ENCODE results near the gene ARRDC5. TPM values are rescaled to one million over a fixed set of nuclear protein-coding genes. Genes with fewer than 3 reads are reported as not detected.

Gene ARRDC5
- total and polyA plus RNA-seq, 4 donors, result 0.17 to 0.30 (median 0.26) TPM; not detected in 1

DNA sequence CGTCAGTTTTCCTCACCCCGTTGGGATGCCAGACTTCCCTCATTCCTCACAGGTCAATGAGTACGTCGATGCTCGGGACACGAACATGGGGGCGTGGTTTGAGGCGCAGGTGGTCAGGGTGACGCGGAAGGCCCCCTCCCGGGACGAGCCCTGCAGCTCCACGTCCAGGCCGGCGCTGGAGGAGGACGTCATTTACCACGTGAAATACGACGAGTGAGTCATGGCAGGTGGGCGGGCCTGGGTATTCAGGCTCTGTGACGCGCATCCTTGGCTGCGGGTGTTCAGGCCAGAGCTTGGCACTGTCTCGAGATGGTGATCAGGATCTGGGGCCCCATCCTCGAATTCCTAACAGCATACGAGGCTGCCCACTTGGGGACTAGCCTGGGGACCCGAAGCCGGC, 28.0 kb upstream of the ARRDC5 start:
- H3K4me3 ChIP-seq (ENCODE audit: low read depth, low read length), result no peak overlapping the region
- H3K4me1 ChIP-seq (ENCODE audit: control insufficient read depth, insufficient read depth, low read length), result no peaks in the 10 kb centered on the region
- WGBS (ENCODE audit: insufficient coverage), result 77% methylated on average over 28 of the region's 28 CpGs
- peaks cover 56% of the 10 kb centered on the region for H3K36me3 ChIP-seq (ENCODE audit: control insufficient read depth, insufficient read depth, low read length)
- no peaks in the 10 kb centered on the region for H3K9me3 ChIP-seq (ENCODE audit: control insufficient read depth, insufficient read depth, low read length)
- no peaks in the 10 kb centered on the region for H3K27me3 ChIP-seq (ENCODE audit: control insufficient read depth, insufficient read depth, low read length)
- peak in 1 of 6 donors; percentile 50 for DNase-seq (ENCODE audit: low read depth in 4 of 6, low spot score in 6 of 6)
- H3K27ac ChIP-seq (ENCODE audit: low read depth, low read length), result no peak overlapping the region

DNA sequence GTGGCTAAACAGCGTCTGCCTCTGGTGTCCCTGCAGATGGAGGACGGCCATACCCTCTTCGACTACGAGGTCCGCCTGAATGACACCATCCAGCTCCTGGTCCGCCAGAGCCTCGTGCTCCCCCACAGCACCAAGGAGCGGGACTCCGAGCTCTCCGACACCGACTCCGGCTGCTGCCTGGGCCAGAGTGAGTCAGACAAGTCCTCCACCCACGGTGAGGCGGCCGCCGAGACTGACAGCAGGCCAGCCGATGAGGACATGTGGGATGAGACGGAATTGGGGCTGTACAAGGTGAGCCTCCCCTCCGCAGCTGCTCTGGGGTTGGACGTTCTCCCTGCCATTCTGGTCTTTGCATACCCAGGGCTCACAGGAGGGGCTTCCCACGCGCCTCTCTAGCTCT, 26.5 kb upstream of the ARRDC5 start:
- Histone ChIP-seq H3K4me1 (ENCODE audit: control insufficient read depth, insufficient read depth, low read length) (no peaks in the 10 kb centered on the region), H3K9me3 (ENCODE audit: control insufficient read depth, insufficient read depth, low read length) (no peaks in the 10 kb centered on the region), H3K27ac (ENCODE audit: low read depth, low read length) (no peak overlapping the region), H3K36me3 (ENCODE audit: control insufficient read depth, insufficient read depth, low read length) (peaks cover 52% of the 10 kb centered on the region), H3K4me3 (ENCODE audit: low read depth, low read length) (no peak overlapping the region), H3K27me3 (ENCODE audit: control insufficient read depth, insufficient read depth, low read length) (no peaks in the 10 kb centered on the region)
- no peak for DNase-seq (ENCODE audit: low read depth in 4 of 6, low spot score in 6 of 6)
- WGBS (ENCODE audit: insufficient coverage), result 93% methylated on average over 22 of the region's 22 CpGs

DNA sequence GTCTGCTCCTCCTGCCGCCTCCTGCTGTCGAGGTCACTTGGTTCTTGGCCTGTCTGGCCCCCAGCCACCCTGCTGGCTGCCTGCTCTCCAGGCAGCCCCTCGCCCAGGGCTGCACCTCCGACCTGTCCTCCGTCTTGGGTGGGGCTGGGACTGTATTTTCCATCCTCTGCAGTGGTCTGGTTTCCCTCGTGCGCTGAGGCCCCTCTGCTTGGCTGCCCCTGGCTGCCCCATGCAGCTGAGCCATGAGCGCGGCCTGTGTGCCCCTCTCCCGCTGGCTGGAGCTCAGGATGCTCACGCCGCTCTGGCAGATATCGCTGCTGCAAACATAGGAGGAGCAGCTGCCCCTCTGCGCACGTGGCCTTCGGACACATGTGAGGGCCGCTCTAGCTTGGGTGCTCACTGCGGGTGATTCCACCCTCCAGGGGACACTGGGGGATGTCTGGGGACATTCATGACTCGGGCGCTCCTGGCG, 20.6 kb upstream of the ARRDC5 start:
- 86% methylated on average over 21 of the region's 21 CpGs for WGBS (ENCODE audit: insufficient coverage)
- Histone ChIP-seq H3K27ac (ENCODE audit: low read depth, low read length) (no peak overlapping the region), H3K36me3 (ENCODE audit: control insufficient read depth, insufficient read depth, low read length) (peaks cover 40% of the 10 kb centered on the region), H3K27me3 (ENCODE audit: control insufficient read depth, insufficient read depth, low read length) (no peaks in the 10 kb centered on the region), H3K4me3 (ENCODE audit: low read depth, low read length) (no peak overlapping the region), H3K4me1 (ENCODE audit: control insufficient read depth, insufficient read depth, low read length) (peaks cover 10% of the 10 kb centered on the region), H3K9me3 (ENCODE audit: control insufficient read depth, insufficient read depth, low read length) (no peaks in the 10 kb centered on the region)
- no peak for DNase-seq (ENCODE audit: low read depth in 4 of 6, low spot score in 6 of 6)

DNA sequence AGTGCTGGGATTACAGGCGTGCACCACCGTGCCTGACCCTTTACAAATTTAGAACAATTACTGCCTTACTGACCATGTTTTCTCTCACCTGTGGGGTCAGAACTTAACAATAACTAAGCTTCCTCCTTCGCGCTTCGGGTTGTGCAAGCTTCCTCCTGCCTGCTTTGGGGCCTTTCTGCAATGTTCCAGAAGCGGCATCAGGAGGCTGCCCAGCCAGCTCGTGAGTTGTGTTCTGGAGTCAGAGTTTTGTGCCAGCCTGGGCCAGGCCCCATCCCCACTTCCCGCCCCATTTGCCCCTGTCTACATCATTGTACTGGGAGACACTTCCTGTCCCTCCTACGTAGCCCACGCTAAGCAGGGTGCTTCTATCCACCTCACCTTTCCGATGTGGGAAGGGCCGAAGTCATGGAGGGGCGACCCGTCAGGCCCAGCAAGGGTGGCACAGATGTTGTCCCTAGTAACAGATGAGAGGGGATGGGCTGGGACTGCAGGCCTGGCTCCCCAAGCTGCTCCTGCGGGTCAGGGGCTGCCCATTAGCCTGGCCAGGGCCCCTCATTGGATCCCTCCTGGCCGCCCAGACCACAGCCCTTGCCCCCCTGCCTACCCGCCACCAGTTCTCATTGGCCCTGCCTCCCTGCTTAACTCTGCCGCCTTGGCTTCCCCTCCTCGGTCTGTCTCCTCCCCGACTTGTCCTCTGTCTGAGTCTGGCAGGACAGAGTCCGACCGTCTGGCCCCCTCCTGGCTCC, 20.0 kb upstream of the ARRDC5 start:
- H3K9me3 ChIP-seq (ENCODE audit: control insufficient read depth, insufficient read depth, low read length), result no peaks in the 10 kb centered on the region
- 72% methylated on average over 21 of the region's 22 CpGs for WGBS (ENCODE audit: insufficient coverage)
- H3K4me1 ChIP-seq (ENCODE audit: control insufficient read depth, insufficient read depth, low read length), result peaks cover 10% of the 10 kb centered on the region
- no peak overlapping the region for H3K4me3 ChIP-seq (ENCODE audit: low read depth, low read length)
- no peaks in the 10 kb centered on the region for H3K27me3 ChIP-seq (ENCODE audit: control insufficient read depth, insufficient read depth, low read length)
- DNase-seq (ENCODE audit: low read depth in 4 of 6, low spot score in 6 of 6), result peak in 1 of 6 donors; percentile 27
- peaks cover 33% of the 10 kb centered on the region for H3K36me3 ChIP-seq (ENCODE audit: control insufficient read depth, insufficient read depth, low read length)
- H3K27ac ChIP-seq (ENCODE audit: low read depth, low read length), result no peak overlapping the region

DNA sequence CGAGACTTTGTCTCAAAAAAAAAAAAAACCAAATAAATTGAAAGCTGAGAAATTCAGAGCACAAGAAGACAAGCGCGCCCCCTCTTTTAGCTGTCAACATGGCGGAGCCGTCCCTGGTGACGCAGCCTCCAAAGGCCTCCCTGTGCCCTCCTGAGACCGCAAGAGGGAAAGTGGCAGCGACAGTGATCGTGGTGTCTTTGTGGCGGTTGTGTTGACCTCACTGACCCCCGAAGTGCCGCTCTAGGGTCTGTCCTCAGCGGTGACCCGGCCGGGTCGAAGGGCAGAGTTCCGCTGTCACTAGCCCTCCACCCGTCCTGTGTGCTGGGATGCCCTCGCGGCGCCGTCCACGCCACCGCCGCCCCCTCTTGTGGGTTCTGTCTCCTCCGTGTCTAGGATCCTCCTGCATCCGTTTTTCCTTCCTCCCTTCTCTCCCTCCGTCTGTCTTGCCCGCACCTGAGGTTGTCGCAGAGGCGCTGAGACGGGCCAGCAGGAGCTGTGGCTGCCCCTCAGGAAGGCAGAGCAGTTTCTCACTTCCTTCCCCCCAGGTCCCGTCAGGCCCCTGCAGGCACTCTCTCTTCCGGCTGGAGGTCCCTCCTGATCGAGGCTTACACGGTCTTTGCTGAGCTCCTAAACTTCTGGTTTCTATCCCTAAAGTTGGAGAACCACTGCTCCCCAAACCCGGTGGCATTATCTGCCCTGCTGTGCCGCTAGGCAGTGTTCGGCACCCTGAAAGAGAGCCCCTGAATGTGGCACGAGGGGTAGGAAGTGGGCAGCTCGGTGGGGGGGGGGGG, 13.8 kb upstream of the ARRDC5 start:
- H3K27ac ChIP-seq (ENCODE audit: low read depth, low read length), result no peak overlapping the region
- peaks cover 26% of the 10 kb centered on the region for H3K36me3 ChIP-seq (ENCODE audit: control insufficient read depth, insufficient read depth, low read length)
- no peak for DNase-seq (ENCODE audit: low read depth in 4 of 6, low spot score in 6 of 6)
- H3K27me3 ChIP-seq (ENCODE audit: control insufficient read depth, insufficient read depth, low read length), result no peaks in the 10 kb centered on the region
- H3K9me3 ChIP-seq (ENCODE audit: control insufficient read depth, insufficient read depth, low read length), result no peaks in the 10 kb centered on the region
- no peak overlapping the region for H3K4me3 ChIP-seq (ENCODE audit: low read depth, low read length)
- 87% methylated on average over 38 of the region's 41 CpGs for WGBS (ENCODE audit: insufficient coverage)
- H3K4me1 ChIP-seq (ENCODE audit: control insufficient read depth, insufficient read depth, low read length), result peaks cover 24% of the 10 kb centered on the region

DNA sequence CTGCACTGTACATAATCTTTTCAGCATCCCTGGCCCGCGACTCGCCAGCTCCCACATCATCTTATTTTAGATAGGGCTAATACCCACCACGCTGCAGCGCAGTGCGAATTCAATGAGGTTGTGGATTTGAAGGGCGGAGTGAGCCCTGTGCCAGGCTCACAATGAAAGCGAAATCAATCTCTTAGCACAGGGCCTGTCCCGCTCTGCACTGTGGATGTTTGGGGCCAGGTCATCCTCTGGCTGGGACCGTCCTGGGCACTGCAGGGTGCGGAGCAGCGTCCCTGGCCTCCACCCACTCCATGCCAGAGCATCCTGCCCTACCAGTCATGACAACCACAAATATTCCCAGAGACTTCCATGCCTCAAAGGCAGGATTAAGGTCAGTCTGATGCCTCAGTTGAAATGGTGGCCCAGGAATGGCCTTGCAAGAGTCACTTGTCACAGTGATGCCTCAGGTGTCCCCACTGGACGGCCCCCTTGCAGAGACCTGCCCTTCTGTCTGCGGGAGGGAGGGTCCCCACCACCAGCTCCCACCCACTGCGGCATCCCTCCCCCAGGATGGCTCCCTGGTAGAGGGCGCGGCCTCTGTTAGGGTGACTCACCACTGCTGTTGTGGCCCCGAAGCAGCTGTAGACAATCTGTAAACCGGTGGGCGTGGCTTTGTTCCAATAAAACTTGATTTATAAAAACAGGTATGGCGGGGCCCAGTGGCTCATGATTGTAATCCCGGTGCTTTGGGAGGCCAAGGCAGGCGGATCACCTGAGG, 12.2 kb upstream of the ARRDC5 start:
- H3K36me3 ChIP-seq (ENCODE audit: control insufficient read depth, insufficient read depth, low read length), result peaks cover 13% of the 10 kb centered on the region
- peaks cover 36% of the 10 kb centered on the region for H3K4me1 ChIP-seq (ENCODE audit: control insufficient read depth, insufficient read depth, low read length)
- 72% methylated on average over 22 of the region's 23 CpGs for WGBS (ENCODE audit: insufficient coverage)
- H3K9me3 ChIP-seq (ENCODE audit: control insufficient read depth, insufficient read depth, low read length), result no peaks in the 10 kb centered on the region
- H3K27ac ChIP-seq (ENCODE audit: low read depth, low read length), result no peak overlapping the region
- H3K4me3 ChIP-seq (ENCODE audit: low read depth, low read length), result no peak overlapping the region
- DNase-seq (ENCODE audit: low read depth in 4 of 6, low spot score in 6 of 6), result no peak
- H3K27me3 ChIP-seq (ENCODE audit: control insufficient read depth, insufficient read depth, low read length), result no peaks in the 10 kb centered on the region

DNA sequence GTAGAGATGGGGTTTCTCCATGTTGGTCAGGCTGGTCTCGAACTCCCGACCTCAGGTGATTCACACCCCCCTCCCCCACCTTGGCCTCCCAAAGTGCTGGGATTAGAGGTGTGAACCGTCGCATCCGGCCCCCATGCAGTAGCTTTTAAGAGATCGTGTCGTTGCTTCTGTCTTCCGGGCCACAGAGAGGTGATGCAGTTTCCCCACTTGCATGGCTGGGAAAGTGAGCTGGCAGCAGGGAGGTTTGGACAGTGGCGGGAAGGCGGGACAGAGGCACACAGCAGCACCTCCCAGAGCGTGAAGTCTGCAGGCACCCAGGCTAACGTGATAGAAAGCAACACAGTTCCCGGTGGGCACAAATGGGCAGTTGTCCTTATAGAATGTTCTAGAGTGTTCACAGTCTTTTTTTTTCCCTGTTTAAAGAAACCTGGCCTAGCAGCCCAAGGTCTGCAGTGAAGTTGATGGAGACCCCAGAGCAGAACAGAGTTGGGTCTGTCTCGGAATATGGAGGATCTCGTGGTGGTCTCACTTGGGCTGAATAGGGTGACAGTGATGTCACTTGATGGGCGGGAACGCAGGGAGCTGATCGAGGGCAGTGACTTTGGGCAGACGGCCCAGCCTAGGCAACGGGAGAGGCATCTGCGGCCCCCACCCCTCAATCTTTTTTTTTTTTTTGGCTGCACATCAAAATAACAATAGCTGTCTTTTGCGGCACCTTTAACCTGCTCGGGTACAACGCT, 11.5 kb upstream of the ARRDC5 start:
- Histone ChIP-seq H3K27ac (ENCODE audit: low read depth, low read length) (no peak overlapping the region), H3K27me3 (ENCODE audit: control insufficient read depth, insufficient read depth, low read length) (no peaks in the 10 kb centered on the region), H3K36me3 (ENCODE audit: control insufficient read depth, insufficient read depth, low read length) (peaks cover 13% of the 10 kb centered on the region), H3K9me3 (ENCODE audit: control insufficient read depth, insufficient read depth, low read length) (no peaks in the 10 kb centered on the region), H3K4me1 (ENCODE audit: control insufficient read depth, insufficient read depth, low read length) (peaks cover 38% of the 10 kb centered on the region), H3K4me3 (ENCODE audit: low read depth, low read length) (no peak overlapping the region)
- DNase-seq (ENCODE audit: low read depth in 4 of 6, low spot score in 6 of 6), result peak in 1 of 6 donors; percentile 30
- WGBS (ENCODE audit: insufficient coverage), result 74% methylated on average over 20 of the region's 24 CpGs

DNA sequence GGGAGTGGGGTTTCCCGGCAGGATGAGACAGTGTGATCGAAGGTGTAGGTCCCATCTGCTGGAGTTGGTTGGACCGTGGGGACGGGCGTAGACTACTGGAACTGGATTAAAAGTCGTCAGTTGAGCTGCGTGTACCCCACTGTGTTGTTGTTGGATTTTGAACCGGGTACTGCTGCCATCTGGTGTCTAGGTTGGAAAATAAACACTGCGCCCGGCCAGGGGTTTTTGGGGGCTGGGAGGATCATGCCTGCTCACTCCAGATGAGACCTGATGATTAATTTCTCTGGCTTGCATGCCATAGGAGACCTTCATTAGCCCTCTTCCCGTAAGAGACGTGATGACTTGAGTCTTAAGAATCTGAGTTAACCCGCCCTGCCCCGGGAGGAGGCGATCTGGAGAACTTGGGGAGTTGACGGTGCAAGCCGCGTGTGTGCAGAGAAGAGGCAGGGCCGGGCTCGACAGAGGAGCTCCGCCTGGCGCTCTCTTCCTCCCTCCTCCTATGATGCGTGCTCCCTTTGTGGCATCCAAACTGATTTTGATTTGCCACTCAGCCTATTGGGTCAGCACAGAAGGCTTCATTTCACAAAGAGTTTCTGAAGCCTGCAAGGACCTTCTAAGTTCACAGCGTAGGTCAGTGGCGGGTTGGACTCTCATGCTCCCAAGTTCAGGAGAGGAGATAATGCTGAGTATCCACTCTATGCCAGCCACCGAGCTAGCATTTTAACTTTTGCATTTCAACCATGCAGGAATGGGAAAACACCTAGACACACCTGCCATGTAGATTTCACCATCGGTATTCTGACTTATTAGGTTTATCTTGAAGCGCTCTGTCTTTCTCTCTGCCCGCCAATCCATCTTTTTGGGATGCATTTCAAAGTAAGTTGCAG, 9.3 kb upstream of the ARRDC5 start:
- H3K27me3 ChIP-seq (ENCODE audit: control insufficient read depth, insufficient read depth, low read length), result no peaks in the 10 kb centered on the region
- H3K36me3 ChIP-seq (ENCODE audit: control insufficient read depth, insufficient read depth, low read length), result peaks cover 10% of the 10 kb centered on the region
- H3K9me3 ChIP-seq (ENCODE audit: control insufficient read depth, insufficient read depth, low read length), result no peaks in the 10 kb centered on the region
- H3K27ac ChIP-seq (ENCODE audit: low read depth, low read length), result peak overlapping the region; percentile 47
- peaks cover 48% of the 10 kb centered on the region for H3K4me1 ChIP-seq (ENCODE audit: control insufficient read depth, insufficient read depth, low read length)
- WGBS (ENCODE audit: insufficient coverage), result 32% methylated on average over 26 of the region's 29 CpGs
- H3K4me3 ChIP-seq (ENCODE audit: low read depth, low read length), result peak overlapping the region; percentile 52
- peak in 3 of 6 donors; percentile 54 to 90 (median 89) for DNase-seq (ENCODE audit: low read depth in 4 of 6, low spot score in 6 of 6)

Measured in spinal cord (tissue), 10 donors.